ENCODE data around the gene FLT4.

GRCh38 chr5:180646289-180646962, 3.0 kb downstream of the FLT4 start:
- TF ChIP-seq POLR2AphosphoS5 (IDR thresholded peaks at IDR 0.05; ENCODE audit: borderline replicate concordance, low read depth, low read length) (no peak), EZH2 (IDR thresholded peaks at IDR 0.05) (no peak), FOXP2 (optimal IDR thresholded peaks at IDR 0.05; ENCODE audit: control extremely low read depth, extremely low read length, insufficient read depth) (no peak)

All from SK-N-MC (cell line).